WTC11 (cell line): ENCODE results near the gene INSYN1. TPM values are rescaled to one million over a fixed set of nuclear protein-coding genes. Genes with fewer than 3 reads are reported as not detected.
A peak's percentile ranks its signal among the peaks of the same experiment; 100 is the strongest.

ENCODE experiments used
- ATAC-seq: fragments of 200-7000 bp; cut with Tn5 transposase; 2 replicates; pipeline ENCODE4 v1.10.0; 2021; ENCODE audit warnings: mild to moderate bottlenecking, moderate library complexity
- CTCF ChIA-PET: fragments of 300-600 bp; sonication (Branson Sonifier 250); formaldehyde crosslinking; loops from one replicate; lab custom pipeline; 2021; ENCODE audit warnings: antibody characterized with exemption; lab: Charles Lee
- POLR2A ChIA-PET: fragments of 350-600 bp; sonication (Branson Sonifier 250); formaldehyde crosslinking; loops from one replicate; lab custom pipeline; 2021; ENCODE audit warnings: antibody characterized with exemption; lab: Charles Lee
- DNase-seq: peaks from one replicate; pipeline ENCODE4 v3.0.0; 2021; ENCODE audit warnings: low spot score
- H3K27ac Mint-ChIP-seq: 2 replicates; pipeline ENCODE4 v1.8.0; 2021; ENCODE audit warnings: mixed read lengths
- H3K27me3 Mint-ChIP-seq: 2 replicates; pipeline ENCODE4 v1.8.0; 2021; ENCODE audit warnings: low read depth, mild to moderate bottlenecking, moderate library complexity, mixed read lengths
- H3K36me3 Mint-ChIP-seq: 2 replicates; pipeline ENCODE4 v1.8.0; 2021; ENCODE audit warnings: mixed read lengths
- H3K4me1 Mint-ChIP-seq: 2 replicates; pipeline ENCODE4 v1.8.0; 2022; ENCODE audit warnings: mixed read lengths
- H3K4me3 Mint-ChIP-seq: 2 replicates; pipeline ENCODE4 v1.8.0; 2021; ENCODE audit warnings: mild to moderate bottlenecking, moderate library complexity, mixed read lengths
- H3K9me3 Mint-ChIP-seq: 2 replicates; pipeline ENCODE4 v1.8.0; 2021; ENCODE audit warnings: mixed read lengths
- ATF1 ChIP-seq: sonication (generic); formaldehyde crosslinking; IDR thresholded peaks from 2 replicates; pipeline ENCODE4 v1.8.1; 2023; ENCODE audit warnings: mild to moderate bottlenecking, moderate library complexity, missing genetic modification reagents
- GABPB1 ChIP-seq: sonication (generic); formaldehyde crosslinking; IDR thresholded peaks from 2 replicates; pipeline ENCODE4 v1.8.1; 2023; ENCODE audit warnings: mild to moderate bottlenecking, missing genetic modification reagents
- GRHL2 ChIP-seq: fragments of 250-450 bp; sonication (Bioruptor Pico); IDR thresholded peaks from 2 replicates; pipeline ENCODE4 v1.8.0; 2022; ENCODE audit warnings: mild to moderate bottlenecking, moderate library complexity; ENCODE audit not compliant: insufficient replicate concordance, severe bottlenecking
- IRF2 ChIP-seq: sonication (generic); formaldehyde crosslinking; IDR thresholded peaks from 2 replicates; pipeline ENCODE4 v1.8.0; 2022; ENCODE audit warnings: low read depth, missing genetic modification reagents, borderline replicate concordance
- MXD4 ChIP-seq: fragments of 250-450 bp; sonication (Bioruptor Pico); IDR thresholded peaks from 2 replicates; pipeline ENCODE4 v1.8.0; 2021; ENCODE audit warnings: mild to moderate bottlenecking, moderate library complexity, borderline replicate concordance
- NFE2L1 ChIP-seq: sonication (generic); formaldehyde crosslinking; IDR thresholded peaks from 2 replicates; pipeline ENCODE4 v1.8.1; 2023; ENCODE audit warnings: missing genetic modification reagents
- RORB ChIP-seq: fragments of 250-450 bp; sonication (Bioruptor Pico); IDR thresholded peaks from 2 replicates; pipeline ENCODE4 v1.9.0; 2021; ENCODE audit warnings: mild to moderate bottlenecking
- SP1 ChIP-seq: sonication (generic); formaldehyde crosslinking; conservative IDR thresholded peaks from 2 replicates; pipeline ENCODE4 v1.8.1; 2022; ENCODE audit warnings: missing genetic modification reagents
- ZNF317 ChIP-seq: sonication (generic); formaldehyde crosslinking; IDR thresholded peaks from 2 replicates; pipeline ENCODE4 v1.8.1; 2023; ENCODE audit warnings: low read depth, mild to moderate bottlenecking, moderate library complexity, missing genetic modification reagents, borderline replicate concordance
- total RNA-seq: library from RNA; stranded (reverse); gene quantifications from 3 replicates; pipeline ENCODE4 v1.2.3, GENCODE V29; 2021
- TF ChIP-seq, protein P1 (sequence below): fragments of 250-450 bp; sonication (Bioruptor Pico); IDR thresholded peaks from 2 replicates; pipeline ENCODE4 v1.9.0; 2021; ENCODE audit warnings: mild to moderate bottlenecking, borderline replicate concordance
- TF ChIP-seq, protein P2 (sequence below): fragments of 250-450 bp; sonication (Bioruptor Pico); IDR thresholded peaks from 2 replicates; pipeline ENCODE4 v1.8.0; 2021; ENCODE audit warnings: mild to moderate bottlenecking
- TF ChIP-seq, protein P3 (sequence below): sonication (generic); formaldehyde crosslinking; IDR thresholded peaks from 2 replicates; pipeline ENCODE4 v1.8.1; 2023; ENCODE audit warnings: mild to moderate bottlenecking, missing genetic modification reagents
- TF ChIP-seq, protein P4 (sequence below): sonication (generic); formaldehyde crosslinking; IDR thresholded peaks from 2 replicates; pipeline ENCODE4 v1.8.1; 2022; ENCODE audit warnings: low read depth, mild to moderate bottlenecking, moderate library complexity, missing genetic modification reagents, borderline replicate concordance
- TF ChIP-seq, protein P5 (sequence below): sonication (generic); formaldehyde crosslinking; IDR thresholded peaks from 2 replicates; pipeline ENCODE4 v1.8.0; 2022; ENCODE audit warnings: mild to moderate bottlenecking, missing genetic modification reagents
- TF ChIP-seq, protein P6 (sequence below): fragments of 250-450 bp; sonication (Bioruptor Pico); IDR thresholded peaks from 2 replicates; pipeline ENCODE4 v1.9.0; 2021; ENCODE audit warnings: mild to moderate bottlenecking

INSYN1 gene
- total RNA-seq, 1 experiment from 2014 or later = 11.9 TPM

DNA sequence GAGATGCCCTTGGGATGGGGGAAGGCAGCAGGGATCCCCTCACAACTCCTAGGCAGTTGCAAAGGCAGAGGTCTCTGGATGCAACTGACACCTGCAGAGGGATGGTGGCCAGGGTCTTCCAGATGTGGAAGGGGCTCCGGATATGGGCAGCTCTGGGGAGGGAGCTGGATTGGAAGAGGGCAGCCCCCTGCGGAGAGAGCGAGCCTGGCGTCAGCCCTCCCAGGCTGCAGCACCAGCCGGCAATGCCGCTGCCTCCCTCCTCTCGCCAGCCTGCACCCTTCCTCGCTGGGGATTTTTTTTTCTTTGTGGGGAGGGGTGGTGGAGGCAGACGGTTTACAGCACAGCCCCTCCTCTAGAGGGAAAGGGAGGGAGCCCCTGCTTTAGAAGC is 1.6 kb downstream of the INSYN1 start (continued):
- TF ChIP-seq, protein P1, sequence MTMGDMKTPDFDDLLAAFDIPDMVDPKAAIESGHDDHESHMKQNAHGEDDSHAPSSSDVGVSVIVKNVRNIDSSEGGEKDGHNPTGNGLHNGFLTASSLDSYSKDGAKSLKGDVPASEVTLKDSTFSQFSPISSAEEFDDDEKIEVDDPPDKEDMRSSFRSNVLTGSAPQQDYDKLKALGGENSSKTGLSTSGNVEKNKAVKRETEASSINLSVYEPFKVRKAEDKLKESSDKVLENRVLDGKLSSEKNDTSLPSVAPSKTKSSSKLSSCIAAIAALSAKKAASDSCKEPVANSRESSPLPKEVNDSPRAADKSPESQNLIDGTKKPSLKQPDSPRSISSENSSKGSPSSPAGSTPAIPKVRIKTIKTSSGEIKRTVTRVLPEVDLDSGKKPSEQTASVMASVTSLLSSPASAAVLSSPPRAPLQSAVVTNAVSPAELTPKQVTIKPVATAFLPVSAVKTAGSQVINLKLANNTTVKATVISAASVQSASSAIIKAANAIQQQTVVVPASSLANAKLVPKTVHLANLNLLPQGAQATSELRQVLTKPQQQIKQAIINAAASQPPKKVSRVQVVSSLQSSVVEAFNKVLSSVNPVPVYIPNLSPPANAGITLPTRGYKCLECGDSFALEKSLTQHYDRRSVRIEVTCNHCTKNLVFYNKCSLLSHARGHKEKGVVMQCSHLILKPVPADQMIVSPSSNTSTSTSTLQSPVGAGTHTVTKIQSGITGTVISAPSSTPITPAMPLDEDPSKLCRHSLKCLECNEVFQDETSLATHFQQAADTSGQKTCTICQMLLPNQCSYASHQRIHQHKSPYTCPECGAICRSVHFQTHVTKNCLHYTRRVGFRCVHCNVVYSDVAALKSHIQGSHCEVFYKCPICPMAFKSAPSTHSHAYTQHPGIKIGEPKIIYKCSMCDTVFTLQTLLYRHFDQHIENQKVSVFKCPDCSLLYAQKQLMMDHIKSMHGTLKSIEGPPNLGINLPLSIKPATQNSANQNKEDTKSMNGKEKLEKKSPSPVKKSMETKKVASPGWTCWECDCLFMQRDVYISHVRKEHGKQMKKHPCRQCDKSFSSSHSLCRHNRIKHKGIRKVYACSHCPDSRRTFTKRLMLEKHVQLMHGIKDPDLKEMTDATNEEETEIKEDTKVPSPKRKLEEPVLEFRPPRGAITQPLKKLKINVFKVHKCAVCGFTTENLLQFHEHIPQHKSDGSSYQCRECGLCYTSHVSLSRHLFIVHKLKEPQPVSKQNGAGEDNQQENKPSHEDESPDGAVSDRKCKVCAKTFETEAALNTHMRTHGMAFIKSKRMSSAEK (CRISPR knock-in tag) = no peak
- no peak for TF ChIP-seq MXD4 (CRISPR knock-in tag)
- no peak for TF ChIP-seq GABPB1 (CRISPR knock-in tag)
- TF ChIP-seq ZNF317 (CRISPR knock-in tag) = no peak
- TF ChIP-seq GRHL2 = no peak
- no peak for TF ChIP-seq RORB
- TF ChIP-seq, protein P2, sequence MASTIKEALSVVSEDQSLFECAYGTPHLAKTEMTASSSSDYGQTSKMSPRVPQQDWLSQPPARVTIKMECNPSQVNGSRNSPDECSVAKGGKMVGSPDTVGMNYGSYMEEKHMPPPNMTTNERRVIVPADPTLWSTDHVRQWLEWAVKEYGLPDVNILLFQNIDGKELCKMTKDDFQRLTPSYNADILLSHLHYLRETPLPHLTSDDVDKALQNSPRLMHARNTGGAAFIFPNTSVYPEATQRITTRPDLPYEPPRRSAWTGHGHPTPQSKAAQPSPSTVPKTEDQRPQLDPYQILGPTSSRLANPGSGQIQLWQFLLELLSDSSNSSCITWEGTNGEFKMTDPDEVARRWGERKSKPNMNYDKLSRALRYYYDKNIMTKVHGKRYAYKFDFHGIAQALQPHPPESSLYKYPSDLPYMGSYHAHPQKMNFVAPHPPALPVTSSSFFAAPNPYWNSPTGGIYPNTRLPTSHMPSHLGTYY (CRISPR knock-in tag) = no peak
- TF ChIP-seq, protein P3, sequence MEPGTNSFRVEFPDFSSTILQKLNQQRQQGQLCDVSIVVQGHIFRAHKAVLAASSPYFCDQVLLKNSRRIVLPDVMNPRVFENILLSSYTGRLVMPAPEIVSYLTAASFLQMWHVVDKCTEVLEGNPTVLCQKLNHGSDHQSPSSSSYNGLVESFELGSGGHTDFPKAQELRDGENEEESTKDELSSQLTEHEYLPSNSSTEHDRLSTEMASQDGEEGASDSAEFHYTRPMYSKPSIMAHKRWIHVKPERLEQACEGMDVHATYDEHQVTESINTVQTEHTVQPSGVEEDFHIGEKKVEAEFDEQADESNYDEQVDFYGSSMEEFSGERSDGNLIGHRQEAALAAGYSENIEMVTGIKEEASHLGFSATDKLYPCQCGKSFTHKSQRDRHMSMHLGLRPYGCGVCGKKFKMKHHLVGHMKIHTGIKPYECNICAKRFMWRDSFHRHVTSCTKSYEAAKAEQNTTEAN (CRISPR knock-in tag) = no peak
- TF ChIP-seq, protein P4, sequence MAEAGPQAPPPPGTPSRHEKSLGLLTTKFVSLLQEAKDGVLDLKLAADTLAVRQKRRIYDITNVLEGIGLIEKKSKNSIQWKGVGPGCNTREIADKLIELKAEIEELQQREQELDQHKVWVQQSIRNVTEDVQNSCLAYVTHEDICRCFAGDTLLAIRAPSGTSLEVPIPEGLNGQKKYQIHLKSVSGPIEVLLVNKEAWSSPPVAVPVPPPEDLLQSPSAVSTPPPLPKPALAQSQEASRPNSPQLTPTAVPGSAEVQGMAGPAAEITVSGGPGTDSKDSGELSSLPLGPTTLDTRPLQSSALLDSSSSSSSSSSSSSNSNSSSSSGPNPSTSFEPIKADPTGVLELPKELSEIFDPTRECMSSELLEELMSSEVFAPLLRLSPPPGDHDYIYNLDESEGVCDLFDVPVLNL = no peak
- no peak for TF ChIP-seq IRF2

DNA sequence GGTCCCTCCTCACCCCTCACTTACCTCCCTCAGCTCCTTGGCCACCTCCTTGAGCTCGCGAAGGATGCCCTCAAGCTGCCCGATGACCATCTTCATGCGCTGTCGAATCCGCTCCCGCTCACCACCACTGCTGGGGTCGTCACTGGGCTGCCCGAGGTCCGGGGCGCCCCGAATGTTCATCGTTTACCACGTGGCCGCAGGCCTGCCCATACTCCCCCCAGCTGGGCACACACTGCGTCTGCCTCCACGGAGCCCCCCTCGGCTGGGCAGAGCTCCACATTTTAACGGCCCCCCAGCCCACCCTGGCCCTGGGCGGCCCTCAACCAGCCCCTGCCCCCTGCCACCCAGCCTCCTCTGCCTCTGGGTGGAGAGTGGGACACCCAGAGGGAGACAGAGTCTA is 2.2 kb downstream of the INSYN1 start:
- no peaks in the 10 kb centered on the region for H3K9me3 Mint-ChIP-seq
- peak overlapping the region; percentile 77 for H3K4me3 Mint-ChIP-seq
- CTCF ChIA-PET = interaction anchor here (0.6 to 6.7 kb wide), 9 partner anchors 14 to 177 kb away, joined by 3 to 32 read pairs (median 4); no protein-coding TSS in a partner anchor
- no peak overlapping the region for H3K27ac Mint-ChIP-seq
- no peaks in the 10 kb centered on the region for H3K36me3 Mint-ChIP-seq
- no peak for ATAC-seq
- TF ChIP-seq NFE2L1 (no peak), SP1 (no peak), ATF1 (CRISPR knock-in tag) (no peak)
- TF ChIP-seq, protein P5, sequence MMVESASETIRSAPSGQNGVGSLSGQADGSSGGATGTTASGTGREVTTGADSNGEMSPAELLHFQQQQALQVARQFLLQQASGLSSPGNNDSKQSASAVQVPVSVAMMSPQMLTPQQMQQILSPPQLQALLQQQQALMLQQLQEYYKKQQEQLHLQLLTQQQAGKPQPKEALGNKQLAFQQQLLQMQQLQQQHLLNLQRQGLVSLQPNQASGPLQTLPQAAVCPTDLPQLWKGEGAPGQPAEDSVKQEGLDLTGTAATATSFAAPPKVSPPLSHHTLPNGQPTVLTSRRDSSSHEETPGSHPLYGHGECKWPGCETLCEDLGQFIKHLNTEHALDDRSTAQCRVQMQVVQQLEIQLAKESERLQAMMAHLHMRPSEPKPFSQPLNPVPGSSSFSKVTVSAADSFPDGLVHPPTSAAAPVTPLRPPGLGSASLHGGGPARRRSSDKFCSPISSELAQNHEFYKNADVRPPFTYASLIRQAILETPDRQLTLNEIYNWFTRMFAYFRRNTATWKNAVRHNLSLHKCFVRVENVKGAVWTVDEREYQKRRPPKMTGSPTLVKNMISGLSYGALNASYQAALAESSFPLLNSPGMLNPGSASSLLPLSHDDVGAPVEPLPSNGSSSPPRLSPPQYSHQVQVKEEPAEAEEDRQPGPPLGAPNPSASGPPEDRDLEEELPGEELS (CRISPR knock-in tag) = no peak
- TF ChIP-seq, protein P6, sequence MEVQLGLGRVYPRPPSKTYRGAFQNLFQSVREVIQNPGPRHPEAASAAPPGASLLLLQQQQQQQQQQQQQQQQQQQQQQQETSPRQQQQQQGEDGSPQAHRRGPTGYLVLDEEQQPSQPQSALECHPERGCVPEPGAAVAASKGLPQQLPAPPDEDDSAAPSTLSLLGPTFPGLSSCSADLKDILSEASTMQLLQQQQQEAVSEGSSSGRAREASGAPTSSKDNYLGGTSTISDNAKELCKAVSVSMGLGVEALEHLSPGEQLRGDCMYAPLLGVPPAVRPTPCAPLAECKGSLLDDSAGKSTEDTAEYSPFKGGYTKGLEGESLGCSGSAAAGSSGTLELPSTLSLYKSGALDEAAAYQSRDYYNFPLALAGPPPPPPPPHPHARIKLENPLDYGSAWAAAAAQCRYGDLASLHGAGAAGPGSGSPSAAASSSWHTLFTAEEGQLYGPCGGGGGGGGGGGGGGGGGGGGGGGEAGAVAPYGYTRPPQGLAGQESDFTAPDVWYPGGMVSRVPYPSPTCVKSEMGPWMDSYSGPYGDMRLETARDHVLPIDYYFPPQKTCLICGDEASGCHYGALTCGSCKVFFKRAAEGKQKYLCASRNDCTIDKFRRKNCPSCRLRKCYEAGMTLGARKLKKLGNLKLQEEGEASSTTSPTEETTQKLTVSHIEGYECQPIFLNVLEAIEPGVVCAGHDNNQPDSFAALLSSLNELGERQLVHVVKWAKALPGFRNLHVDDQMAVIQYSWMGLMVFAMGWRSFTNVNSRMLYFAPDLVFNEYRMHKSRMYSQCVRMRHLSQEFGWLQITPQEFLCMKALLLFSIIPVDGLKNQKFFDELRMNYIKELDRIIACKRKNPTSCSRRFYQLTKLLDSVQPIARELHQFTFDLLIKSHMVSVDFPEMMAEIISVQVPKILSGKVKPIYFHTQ = no peak
- no peak for DNase-seq
- H3K4me1 Mint-ChIP-seq = peaks cover 50% of the 10 kb centered on the region
- POLR2A ChIA-PET = interaction anchor here (0.7 kb wide), 1 partner anchor 17 kb away, joined by 3 read pairs; no protein-coding TSS in a partner anchor
- peaks cover 26% of the 10 kb centered on the region for H3K27me3 Mint-ChIP-seq
